ENCODE data around the gene FAM236D. TPM values are rescaled to one million over a fixed set of nuclear protein-coding genes. Genes with fewer than 3 reads are reported as not detected.

Gene FAM236D
- total and polyA plus RNA-seq, 10 of the 15 experiments (the other 5 are each of a cell fraction or from before 2014, with no cell fraction given) = not detected

Other genes starting within 250 kb of the FAM236D start
Only the 7 nearest of the 8 such genes appear.
- under 0.01 and 0.05 TPM in 2 replicates for gene PHKA1, start 93.9 kb downstream of the FAM236D start, total RNA-seq (2014; rRNA removed)
- 0.05 and 0.09 TPM in 2 replicates for gene PHKA1, start 93.9 kb downstream of the FAM236D start, total RNA-seq (2014; rRNA removed; fragmentation: Illumina TruSeq; extraction: Trizol)
- 0.08 and 0.15 TPM in 2 replicates for gene PHKA1, start 93.9 kb downstream of the FAM236D start, total RNA-seq (2021)
- gene PHKA1, start 93.9 kb downstream of the FAM236D start, polyA plus RNA-seq (2011; rRNA removed) = 0.03 TPM in 1 of 2 replicates, not detected in the other
- gene PHKA1, start 93.9 kb downstream of the FAM236D start, polyA plus RNA-seq (2014; fragmentation: Illumina TruSeq; extraction: Trizol) = 0.06 and 0.08 TPM in 2 replicates
- gene PHKA1, start 93.9 kb downstream of the FAM236D start, polyA plus RNA-seq (2014; fragmentation: Nextera tagmentation; extraction: Ambion mirVana) = not detected
- gene PHKA1, start 93.9 kb downstream of the FAM236D start, polyA plus RNA-seq (2014; rRNA removed) = 0.04 and 0.10 TPM in 2 replicates
- gene PHKA1, start 93.9 kb downstream of the FAM236D start, polyA plus RNA-seq (2016; fragmentation: Nextera tagmentation; extraction: Ambion mirVana) = under 1 TPM in 1 of 2 experiments, not detected in 1; 0.03 TPM
- gene DMRTC1B, start 31.3 kb downstream of the FAM236D start, total RNA-seq (2014; rRNA removed) = not detected in 2 replicates
- not detected in 2 replicates for gene DMRTC1B, start 31.3 kb downstream of the FAM236D start, total RNA-seq (2014; rRNA removed; fragmentation: Illumina TruSeq; extraction: Trizol)
- gene DMRTC1B, start 31.3 kb downstream of the FAM236D start, total RNA-seq (2021) = not detected in 2 replicates
- not detected in 2 replicates for gene DMRTC1B, start 31.3 kb downstream of the FAM236D start, polyA plus RNA-seq (2011; rRNA removed)
- gene DMRTC1B, start 31.3 kb downstream of the FAM236D start, polyA plus RNA-seq (2014; fragmentation: Illumina TruSeq; extraction: Trizol) = not detected in 2 replicates
- gene DMRTC1B, start 31.3 kb downstream of the FAM236D start, polyA plus RNA-seq (2014; fragmentation: Nextera tagmentation; extraction: Ambion mirVana) = not detected
- 0.06 TPM in 1 of 2 replicates, not detected in the other for gene DMRTC1B, start 31.3 kb downstream of the FAM236D start, polyA plus RNA-seq (2014; rRNA removed)
- not detected for gene DMRTC1B, start 31.3 kb downstream of the FAM236D start, polyA plus RNA-seq (2016; fragmentation: Nextera tagmentation; extraction: Ambion mirVana)
- gene FAM236B, start 25.6 kb downstream of the FAM236D start, total RNA-seq (2014; rRNA removed) = not detected in 2 replicates
- not detected in 2 replicates for gene FAM236B, start 25.6 kb downstream of the FAM236D start, total RNA-seq (2014; rRNA removed; fragmentation: Illumina TruSeq; extraction: Trizol)
- gene FAM236B, start 25.6 kb downstream of the FAM236D start, total RNA-seq (2021) = not detected in 2 replicates
- gene FAM236B, start 25.6 kb downstream of the FAM236D start, polyA plus RNA-seq (2011; rRNA removed) = not detected in 2 replicates
- not detected in 2 replicates for gene FAM236B, start 25.6 kb downstream of the FAM236D start, polyA plus RNA-seq (2014; fragmentation: Illumina TruSeq; extraction: Trizol)
- not detected for gene FAM236B, start 25.6 kb downstream of the FAM236D start, polyA plus RNA-seq (2014; fragmentation: Nextera tagmentation; extraction: Ambion mirVana)
- not detected in 2 replicates for gene FAM236B, start 25.6 kb downstream of the FAM236D start, polyA plus RNA-seq (2014; rRNA removed)
- not detected for gene FAM236B, start 25.6 kb downstream of the FAM236D start, polyA plus RNA-seq (2016; fragmentation: Nextera tagmentation; extraction: Ambion mirVana)
- gene FAM236C, start 104.4 kb upstream of the FAM236D start, total RNA-seq (2014; rRNA removed) = not detected in 2 replicates
- not detected in 2 replicates for gene FAM236C, start 104.4 kb upstream of the FAM236D start, total RNA-seq (2014; rRNA removed; fragmentation: Illumina TruSeq; extraction: Trizol)
- not detected in 2 replicates for gene FAM236C, start 104.4 kb upstream of the FAM236D start, total RNA-seq (2021)
- gene FAM236C, start 104.4 kb upstream of the FAM236D start, polyA plus RNA-seq (2011; rRNA removed) = not detected in 2 replicates
- gene FAM236C, start 104.4 kb upstream of the FAM236D start, polyA plus RNA-seq (2014; fragmentation: Illumina TruSeq; extraction: Trizol) = not detected in 2 replicates
- gene FAM236C, start 104.4 kb upstream of the FAM236D start, polyA plus RNA-seq (2014; fragmentation: Nextera tagmentation; extraction: Ambion mirVana) = not detected
- not detected in 2 replicates for gene FAM236C, start 104.4 kb upstream of the FAM236D start, polyA plus RNA-seq (2014; rRNA removed)
- not detected for gene FAM236C, start 104.4 kb upstream of the FAM236D start, polyA plus RNA-seq (2016; fragmentation: Nextera tagmentation; extraction: Ambion mirVana)
- gene FAM236A, start 130.0 kb upstream of the FAM236D start, total RNA-seq (2014; rRNA removed) = not detected in 2 replicates
- gene FAM236A, start 130.0 kb upstream of the FAM236D start, total RNA-seq (2014; rRNA removed; fragmentation: Illumina TruSeq; extraction: Trizol) = not detected in 2 replicates
- gene FAM236A, start 130.0 kb upstream of the FAM236D start, total RNA-seq (2021) = not detected in 2 replicates
- gene FAM236A, start 130.0 kb upstream of the FAM236D start, polyA plus RNA-seq (2011; rRNA removed) = not detected in 2 replicates
- gene FAM236A, start 130.0 kb upstream of the FAM236D start, polyA plus RNA-seq (2014; fragmentation: Illumina TruSeq; extraction: Trizol) = not detected in 2 replicates
- gene FAM236A, start 130.0 kb upstream of the FAM236D start, polyA plus RNA-seq (2014; fragmentation: Nextera tagmentation; extraction: Ambion mirVana) = not detected
- not detected in 2 replicates for gene FAM236A, start 130.0 kb upstream of the FAM236D start, polyA plus RNA-seq (2014; rRNA removed)
- gene FAM236A, start 130.0 kb upstream of the FAM236D start, polyA plus RNA-seq (2016; fragmentation: Nextera tagmentation; extraction: Ambion mirVana) = not detected
- gene DMRTC1, start 135.6 kb upstream of the FAM236D start, total RNA-seq (2014; rRNA removed) = not detected in 2 replicates
- not detected in 2 replicates for gene DMRTC1, start 135.6 kb upstream of the FAM236D start, total RNA-seq (2014; rRNA removed; fragmentation: Illumina TruSeq; extraction: Trizol)
- not detected in 2 replicates for gene DMRTC1, start 135.6 kb upstream of the FAM236D start, total RNA-seq (2021)
- gene DMRTC1, start 135.6 kb upstream of the FAM236D start, polyA plus RNA-seq (2011; rRNA removed) = not detected in 2 replicates
- gene DMRTC1, start 135.6 kb upstream of the FAM236D start, polyA plus RNA-seq (2014; fragmentation: Illumina TruSeq; extraction: Trizol) = not detected in 2 replicates
- not detected for gene DMRTC1, start 135.6 kb upstream of the FAM236D start, polyA plus RNA-seq (2014; fragmentation: Nextera tagmentation; extraction: Ambion mirVana)
- gene DMRTC1, start 135.6 kb upstream of the FAM236D start, polyA plus RNA-seq (2014; rRNA removed) = 0.06 TPM in 1 of 2 replicates, not detected in the other
- not detected for gene DMRTC1, start 135.6 kb upstream of the FAM236D start, polyA plus RNA-seq (2016; fragmentation: Nextera tagmentation; extraction: Ambion mirVana)
- gene PABPC1L2B, start 194.7 kb upstream of the FAM236D start, total RNA-seq (2014; rRNA removed) = not detected in 2 replicates
- gene PABPC1L2B, start 194.7 kb upstream of the FAM236D start, total RNA-seq (2014; rRNA removed; fragmentation: Illumina TruSeq; extraction: Trizol) = not detected in 2 replicates
- not detected in 2 replicates for gene PABPC1L2B, start 194.7 kb upstream of the FAM236D start, total RNA-seq (2021)
- not detected in 2 replicates for gene PABPC1L2B, start 194.7 kb upstream of the FAM236D start, polyA plus RNA-seq (2011; rRNA removed)
- not detected in 2 replicates for gene PABPC1L2B, start 194.7 kb upstream of the FAM236D start, polyA plus RNA-seq (2014; fragmentation: Illumina TruSeq; extraction: Trizol)
- not detected for gene PABPC1L2B, start 194.7 kb upstream of the FAM236D start, polyA plus RNA-seq (2014; fragmentation: Nextera tagmentation; extraction: Ambion mirVana)
- gene PABPC1L2B, start 194.7 kb upstream of the FAM236D start, polyA plus RNA-seq (2014; rRNA removed) = not detected in 2 replicates
- gene PABPC1L2B, start 194.7 kb upstream of the FAM236D start, polyA plus RNA-seq (2016; fragmentation: Nextera tagmentation; extraction: Ambion mirVana) = not detected